HepG2 (cell line): ENCODE measurements around the gene TNXB. TPM values are rescaled to one million over a fixed set of nuclear protein-coding genes. Genes with fewer than 3 reads are reported as not detected.

Experiments used
- ATAC-seq: fragments of 200-7000 bp; cut with Tn5 transposase; 3 replicates; pipeline ENCODE4 v1.9.1; 2020; ENCODE audit warnings: mild to moderate bottlenecking, moderate library complexity
- BruUV-seq: library from RNA; stranded (reverse); fragments of 400-500 nt; replicated peaks from 2 replicates; lab custom pipeline; 2021; lab: Mats Ljungman, UMichigan
- CTCF ChIA-PET: fragments of 300-600 bp; formaldehyde crosslinking; extraction: SDS; loops from one replicate; lab custom pipeline; 2021; ENCODE audit warnings: low total read pairs, inconsistent platforms, low intra/inter-chr PET ratio; lab: Yijun Ruan, JAX
- POLR2A ChIA-PET: fragments of 350-600 bp; sonication (Branson Sonifier 250); formaldehyde crosslinking; loops from one replicate; lab custom pipeline; 2020; ENCODE audit warnings: antibody characterized with exemption, inconsistent platforms; lab: Yijun Ruan, JAX
- DNase-seq: peaks from one replicate; pipeline ENCODE4 v3.0.0-alpha.2; 2015; ENCODE audit warnings: low spot score
- FAIRE-seq: peaks from 3 replicates; lab custom pipeline; 2011; peaks lifted over from hg19 to GRCh38; lab: Jason Lieb, UNC
- H2AFZ ChIP-seq: one replicate; pipeline ENCODE4 v1.6.1; 2011; ENCODE audit warnings: low read length, inconsistent platforms
- H3K27ac ChIP-seq: fragments of 300-600 bp; 3 replicates; pipeline ENCODE4 v1.8.0; 2011; ENCODE audit warnings: mixed run types, mild to moderate bottlenecking, mixed read lengths, low read length, inconsistent platforms; ENCODE audit not compliant: insufficient read depth; ENCODE audit errors: extremely low read length
- H3K27me3 ChIP-seq, 2 experiments: fragments of 200-600 bp in 1 of 2; 2 replicates in 1 of 2; 3 replicates in 1 of 2; pipeline versions ENCODE4 v1.6.0 to v1.8.0; 2011; ENCODE audit warnings: low read length in 2 of 2, mild to moderate bottlenecking in 2 of 2, moderate library complexity in 2 of 2, inconsistent platforms in 1 of 2; ENCODE audit not compliant: insufficient read depth in 2 of 2, control insufficient read depth in 1 of 2
- H3K36me3 ChIP-seq, 2 experiments: fragments of 200-600 bp in 1 of 2; replicated peaks in 1 of 2; 2 replicates in 1 of 2; 3 replicates in 1 of 2; pipeline versions ENCODE4 v1.5.1 to v1.8.0; 2011; ENCODE audit warnings: low read length in 2 of 2, inconsistent platforms in 1 of 2; ENCODE audit not compliant: insufficient read depth in 2 of 2, control insufficient read depth in 1 of 2
- H3K4me1 ChIP-seq: 2 replicates; pipeline ENCODE4 v1.5.1; 2012; ENCODE audit warnings: low read length, inconsistent platforms; ENCODE audit not compliant: insufficient read depth
- H3K4me2 ChIP-seq: 2 replicates; pipeline ENCODE4 v1.6.0; 2011; ENCODE audit warnings: low read depth, low read length, inconsistent platforms
- H3K4me3 ChIP-seq, 3 experiments: fragments of 200-600 bp in 1 of 3; sonication (generic), shearing (Covaris generic) in 1 of 3; replicated peaks in 1 of 3; 2 replicates each; pipeline ENCODE4 v1.5.1; 2011 to 2016; ENCODE audit warnings: low read length in 3 of 3, inconsistent platforms in 2 of 3, low read depth in 2 of 3, mild to moderate bottlenecking in 2 of 3, control low read depth in 1 of 3, mixed read lengths in 1 of 3; ENCODE audit not compliant: insufficient read depth in 1 of 3
- H3K79me2 ChIP-seq: one replicate; pipeline ENCODE4 v1.6.1; 2011; ENCODE audit warnings: low read length, inconsistent platforms; ENCODE audit not compliant: insufficient read depth
- H3K9ac ChIP-seq: 2 replicates; pipeline ENCODE4 v1.6.0; 2011; ENCODE audit warnings: mild to moderate bottlenecking, low read depth, low read length, inconsistent platforms; ENCODE audit not compliant: insufficient read depth
- H3K9me3 ChIP-seq: 2 replicates; pipeline ENCODE4 v1.5.1; 2012; ENCODE audit warnings: mild to moderate bottlenecking, low read length
- H4K20me1 ChIP-seq: 2 replicates; pipeline ENCODE4 v1.6.0; 2011; ENCODE audit warnings: inconsistent platforms, mild to moderate bottlenecking, low read length, moderate library complexity; ENCODE audit not compliant: insufficient read depth
- ERF ChIP-seq: IDR thresholded peaks from 2 replicates; pipeline ENCODE4 v1.6.1; 2018; ENCODE audit warnings: missing biosample characterization, missing genetic modification reagents
- HOXA3 ChIP-seq: sonication (generic); formaldehyde crosslinking; IDR thresholded peaks from 2 replicates; pipeline ENCODE4 v1.5.0; 2020; ENCODE audit warnings: missing genetic modification reagents
- IRF2 ChIP-seq: IDR thresholded peaks from 2 replicates; pipeline ENCODE4 v1.6.1; 2018; ENCODE audit warnings: missing genetic modification reagents, missing compliant biosample characterization
- MNT ChIP-seq: fragments of 450-650 bp; IDR thresholded peaks from 2 replicates; pipeline ENCODE4 v1.6.1; 2016
- PHF21A ChIP-seq: sonication (generic); formaldehyde crosslinking; IDR thresholded peaks from 2 replicates; pipeline ENCODE4 v1.5.0; 2020; ENCODE audit warnings: mild to moderate bottlenecking, missing genetic modification reagents
- RARA ChIP-seq: IDR thresholded peaks from 2 replicates; pipeline ENCODE4 v1.6.1; 2016; ENCODE audit warnings: missing genetic modification reagents, missing compliant biosample characterization
- RARG ChIP-seq: sonication (generic); formaldehyde crosslinking; IDR thresholded peaks from 2 replicates; pipeline ENCODE4 v1.4.0; 2020; ENCODE audit warnings: low read depth, mild to moderate bottlenecking, missing genetic modification reagents
- THAP11 ChIP-seq: IDR thresholded peaks from 2 replicates; pipeline ENCODE4 v1.6.1; 2016; ENCODE audit warnings: missing biosample characterization, missing genetic modification reagents
- UBTF ChIP-seq: sonication (generic); formaldehyde crosslinking; IDR thresholded peaks from 2 replicates; pipeline ENCODE4 v1.4.0; 2020; ENCODE audit warnings: mild to moderate bottlenecking, missing genetic modification reagents
- ZNF44 ChIP-seq: sonication (generic); formaldehyde crosslinking; IDR thresholded peaks from 2 replicates; pipeline ENCODE4 v1.5.1; 2020; ENCODE audit warnings: mild to moderate bottlenecking, missing genetic modification reagents
- WGBS: methylation state at CpG from one replicate; pipeline ENCODE4 v1.1.6; 2017; ENCODE audit warnings: low lambda C conversion rate; 5-methylcytosine and 5-hydroxymethylcytosine counted together
- in situ Hi-C: cut with HindIII; loops from 2 replicates; pipeline ENCODE4 v1.10.0; 2017; ENCODE audit warnings: low pct_unique_long_range_greater_than_20kb; ENCODE audit not compliant: extremely low pct_ligation_motif_present
- intact Hi-C: fragments of 100-400 bp; cut with micrococcal nuclease; formaldehyde crosslinking; loops from one replicate; pipeline ENCODE4 v1.10.0; 2022; ENCODE audit not compliant: unreplicated experiment
- polyA plus RNA-seq, 8 experiments: library from polyadenylated mRNA; depleted of rRNA in 3 of 8; stranded (reverse) in 7 of 8; unstranded in 1 of 8; fragments of >200 nt; fragmentation: Illumina TruSeq in 4 of 8; extraction: Trizol in 4 of 8; gene quantifications; 2 replicates each; pipeline versions ENCODE4 v1.2.1 to v1.2.3, GENCODE V29; 2011 to 2016; ENCODE audit warnings: low read depth in 4 of 8, missing spikeins in 1 of 8, mixed read lengths in 1 of 8; ENCODE audit not compliant: insufficient read depth in 1 of 8
- total RNA-seq, 5 experiments: library from RNA; depleted of rRNA; stranded (reverse); fragments of >200 nt; fragmentation: Illumina TruSeq; extraction: Trizol; gene quantifications; 2 replicates each; pipeline ENCODE4 v1.2.3, GENCODE V29; 2016; ENCODE audit warnings: low read depth in 1 of 5

The TNXB gene
- total and polyA plus RNA-seq, 2 of the 13 experiments (the other 11 are each of a cell fraction or from before 2014, with no cell fraction given), result 1.6 to 2.7 TPM

- CTCF ChIA-PET, result no interaction called here
- intact Hi-C loops, result no loop called here
- no TSS peak for BruUV-seq
These were observed 44.4 kb downstream of the TNXB start for GRCh38 chr6:32064706-32065105.

More at GRCh38 chr6:32064706-32065105, 44.4 kb downstream of the TNXB start:
- H3K4me3 ChIP-seq, result no peak overlapping the region
- peaks cover 10 to 73% of the 10 kb centered on the region in 2 experiments for H3K27me3 ChIP-seq
- no peak for DNase-seq
- POLR2A ChIA-PET, result no interaction called here
- ATAC-seq, result no peak
- no peak overlapping the region for H2AFZ ChIP-seq
- H3K36me3 ChIP-seq, result no peaks in the 10 kb centered on the region
- H3K9ac ChIP-seq, result no peak overlapping the region
- TF ChIP-seq MNT, result no peak
- TF ChIP-seq RARA, result no peak
- no peak for TF ChIP-seq IRF2 (CRISPR knock-in tag)
- TF ChIP-seq ERF, result no peak
- no peak for TF ChIP-seq THAP11
- no peak for TF ChIP-seq PHF21A (CRISPR knock-in tag)
- TF ChIP-seq ZNF44 (CRISPR knock-in tag), result no peak
- no peak for TF ChIP-seq RARG (CRISPR knock-in tag)
- TF ChIP-seq HOXA3 (CRISPR knock-in tag), result no peak
- no peak for TF ChIP-seq UBTF (CRISPR knock-in tag)
- no peaks in the 10 kb centered on the region for H3K4me1 ChIP-seq
- H3K79me2 ChIP-seq, result no peaks in the 10 kb centered on the region
- in situ Hi-C loops, result no loop called here
- H3K9me3 ChIP-seq, result no peaks in the 10 kb centered on the region
- WGBS, result 54% methylated on average over 11 of the region's 14 CpGs
- no peak overlapping the region for H3K4me2 ChIP-seq
- H4K20me1 ChIP-seq, result no peaks in the 10 kb centered on the region
- H3K27ac ChIP-seq, result no peak overlapping the region
- FAIRE-seq, result no peak
